Measurements from ENCODE around the gene SNAPC1. TPM values are rescaled to one million over a fixed set of nuclear protein-coding genes. Genes with fewer than 3 reads are reported as not detected.
A peak's percentile ranks its signal among the peaks of the same experiment; 100 is the strongest.

The SNAPC1 gene
- total and polyA plus RNA-seq, 2 of the 13 experiments (the other 11 are each of a cell fraction or from before 2014, with no cell fraction given), result 2.6 to 8.5 TPM

DNA sequence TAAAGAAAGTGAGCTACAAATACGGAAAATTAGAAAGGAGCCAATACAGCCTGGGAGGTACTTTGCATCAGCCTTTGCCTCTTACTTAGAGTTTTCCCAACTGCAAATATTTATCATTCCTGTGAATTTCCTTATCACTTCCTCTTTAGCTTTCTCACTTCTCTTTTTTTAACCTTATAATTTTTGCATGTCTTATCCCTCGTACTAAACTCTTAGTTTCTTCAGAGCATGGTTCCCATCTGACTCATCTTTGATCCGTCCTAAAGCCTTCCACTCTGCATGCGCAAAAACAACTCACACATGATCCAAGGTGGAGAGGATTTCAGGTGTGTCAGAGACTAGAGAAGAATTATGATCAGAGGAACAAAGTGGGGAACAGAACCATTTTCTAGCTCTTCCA lies 9.6 kb upstream of the SNAPC1 start:
- FAIRE-seq, result no peak
- Histone ChIP-seq H3K27me3 (ENCODE audit: control insufficient read depth in 1 of 2, insufficient read depth in 2 of 2, low read length in 2 of 2) (no peaks in the 10 kb centered on the region), H3K4me2 (ENCODE audit: low read depth, low read length) (no peak overlapping the region), H3K36me3 (replicated peaks in 1 of 2; ENCODE audit: control insufficient read depth in 1 of 2, insufficient read depth in 2 of 2, low read length in 2 of 2) (peaks cover 0 to 6% of the 10 kb centered on the region in 2 experiments; a peak in 1 of 5 replicates), H3K9ac (ENCODE audit: insufficient read depth, low read depth, low read length) (no peak overlapping the region), H3K9me3 (ENCODE audit: low read length) (no peaks in the 10 kb centered on the region), H3K27ac (ENCODE audit: extremely low read length, insufficient read depth, low read length) (no peak overlapping the region), H3K4me1 (ENCODE audit: insufficient read depth, low read length) (peaks cover 26% of the 10 kb centered on the region), H3K4me3 (replicated peaks in 1 of 3; ENCODE audit: insufficient read depth in 1 of 3, low read depth in 2 of 3, low read length in 3 of 3) (no peak overlapping the region), H4K20me1 (ENCODE audit: insufficient read depth, low read length) (no peaks in the 10 kb centered on the region), H3K79me2 (ENCODE audit: insufficient read depth, low read length) (no peaks in the 10 kb centered on the region), H2AFZ (ENCODE audit: low read length) (no peak overlapping the region)
- no peak for DNase-seq (ENCODE audit: low spot score)
- intact Hi-C loops (cut with micrococcal nuclease; ENCODE audit: unreplicated experiment), result no loop called here
- ChIA-PET POLR2A (interaction anchor here (2.7 kb wide), 1 partner anchor 9 kb away, joined by 10 read pairs; the partner anchor contains the start of gene SNAPC1), CTCF (ENCODE audit: low intra/inter-chr PET ratio, low total read pairs) (no interaction called here)
- WGBS (ENCODE audit: low lambda C conversion rate), result 88% methylated on average over 4 of the region's 4 CpGs
- in situ Hi-C loops (cut with HindIII; ENCODE audit: extremely low pct_ligation_motif_present, low pct_unique_long_range_greater_than_20kb), result no loop called here
- no peak for ATAC-seq
- BruUV-seq (replicated peaks), result no TSS peak
- no peak for TF ChIP-seq KLF12 (CRISPR knock-in tag; IDR thresholded peaks at IDR 0.05; ENCODE audit: borderline replicate concordance)
- no peak for TF ChIP-seq ZNF724P (CRISPR knock-in tag; IDR thresholded peaks at IDR 0.05; ENCODE audit: borderline replicate concordance)
- TF ChIP-seq, protein P1, sequence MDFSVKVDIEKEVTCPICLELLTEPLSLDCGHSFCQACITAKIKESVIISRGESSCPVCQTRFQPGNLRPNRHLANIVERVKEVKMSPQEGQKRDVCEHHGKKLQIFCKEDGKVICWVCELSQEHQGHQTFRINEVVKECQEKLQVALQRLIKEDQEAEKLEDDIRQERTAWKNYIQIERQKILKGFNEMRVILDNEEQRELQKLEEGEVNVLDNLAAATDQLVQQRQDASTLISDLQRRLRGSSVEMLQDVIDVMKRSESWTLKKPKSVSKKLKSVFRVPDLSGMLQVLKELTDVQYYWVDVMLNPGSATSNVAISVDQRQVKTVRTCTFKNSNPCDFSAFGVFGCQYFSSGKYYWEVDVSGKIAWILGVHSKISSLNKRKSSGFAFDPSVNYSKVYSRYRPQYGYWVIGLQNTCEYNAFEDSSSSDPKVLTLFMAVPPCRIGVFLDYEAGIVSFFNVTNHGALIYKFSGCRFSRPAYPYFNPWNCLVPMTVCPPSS (IDR thresholded peaks at IDR 0.05), result no peak
- no peak for TF ChIP-seq RELA (CRISPR knock-in tag; IDR thresholded peaks at IDR 0.05)
- TF ChIP-seq BRCA1 (CRISPR knock-in tag; IDR thresholded peaks at IDR 0.05), result no peak
- TF ChIP-seq ZNF567 (CRISPR knock-in tag; IDR thresholded peaks at IDR 0.05; ENCODE audit: borderline replicate concordance), result no peak
- TF ChIP-seq ZBTB38 (CRISPR knock-in tag; IDR thresholded peaks at IDR 0.05), result no peak

DNA sequence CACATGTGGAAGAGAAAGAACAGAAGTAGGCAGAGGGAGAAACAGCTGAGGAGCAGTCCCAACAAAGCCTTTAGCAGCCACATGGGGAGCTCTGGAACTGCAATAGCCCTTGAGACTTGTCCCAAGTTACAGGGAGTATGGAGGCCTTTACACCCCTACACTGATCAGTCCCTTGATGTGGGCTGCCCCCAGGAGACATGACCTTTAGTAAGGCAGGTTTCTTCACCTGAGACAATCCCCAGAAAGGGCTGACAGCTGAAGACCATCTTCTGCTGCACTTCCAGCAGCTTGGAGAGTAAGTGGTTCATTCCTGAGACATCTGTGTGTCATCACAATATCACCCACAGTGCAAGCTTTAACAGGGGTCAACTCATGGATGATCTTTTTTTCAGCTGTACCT lies 8.6 kb upstream of the SNAPC1 start:
- H3K27ac ChIP-seq (ENCODE audit: extremely low read length, insufficient read depth, low read length), result no peak overlapping the region
- H3K4me1 ChIP-seq (ENCODE audit: insufficient read depth, low read length), result peaks cover 26% of the 10 kb centered on the region
- H3K4me3 ChIP-seq (replicated peaks in 1 of 3; ENCODE audit: insufficient read depth in 1 of 3, low read depth in 2 of 3, low read length in 3 of 3), result no peak overlapping the region
- no peaks in the 10 kb centered on the region for H4K20me1 ChIP-seq (ENCODE audit: insufficient read depth, low read length)
- H3K27me3 ChIP-seq (ENCODE audit: control insufficient read depth in 1 of 2, insufficient read depth in 2 of 2, low read length in 2 of 2), result no peaks in the 10 kb centered on the region
- CTCF ChIA-PET (ENCODE audit: low intra/inter-chr PET ratio, low total read pairs), result no interaction called here
- H3K4me2 ChIP-seq (ENCODE audit: low read depth, low read length), result no peak overlapping the region
- POLR2A ChIA-PET, result interaction anchor here (2.7 kb wide), 1 partner anchor 8 kb away, joined by 10 read pairs; the partner anchor contains the start of gene SNAPC1
- ATAC-seq (peak; percentile 70), DNase-seq (ENCODE audit: low spot score) (peak; percentile 12), FAIRE-seq (no peak)
- no peak overlapping the region for H3K9ac ChIP-seq (ENCODE audit: insufficient read depth, low read depth, low read length)
- no peak overlapping the region for H2AFZ ChIP-seq (ENCODE audit: low read length)
- no peaks in the 10 kb centered on the region for H3K9me3 ChIP-seq (ENCODE audit: low read length)
- H3K36me3 ChIP-seq (replicated peaks in 1 of 2; ENCODE audit: control insufficient read depth in 1 of 2, insufficient read depth in 2 of 2, low read length in 2 of 2), result no peaks in the 10 kb centered on the region
- no TSS peak for BruUV-seq (replicated peaks)
- H3K79me2 ChIP-seq (ENCODE audit: insufficient read depth, low read length), result no peaks in the 10 kb centered on the region
- intact Hi-C loops (cut with micrococcal nuclease; ENCODE audit: unreplicated experiment) (no loop called here), in situ Hi-C loops (cut with HindIII; ENCODE audit: extremely low pct_ligation_motif_present, low pct_unique_long_range_greater_than_20kb) (no loop called here)
- TF ChIP-seq, protein P2, sequence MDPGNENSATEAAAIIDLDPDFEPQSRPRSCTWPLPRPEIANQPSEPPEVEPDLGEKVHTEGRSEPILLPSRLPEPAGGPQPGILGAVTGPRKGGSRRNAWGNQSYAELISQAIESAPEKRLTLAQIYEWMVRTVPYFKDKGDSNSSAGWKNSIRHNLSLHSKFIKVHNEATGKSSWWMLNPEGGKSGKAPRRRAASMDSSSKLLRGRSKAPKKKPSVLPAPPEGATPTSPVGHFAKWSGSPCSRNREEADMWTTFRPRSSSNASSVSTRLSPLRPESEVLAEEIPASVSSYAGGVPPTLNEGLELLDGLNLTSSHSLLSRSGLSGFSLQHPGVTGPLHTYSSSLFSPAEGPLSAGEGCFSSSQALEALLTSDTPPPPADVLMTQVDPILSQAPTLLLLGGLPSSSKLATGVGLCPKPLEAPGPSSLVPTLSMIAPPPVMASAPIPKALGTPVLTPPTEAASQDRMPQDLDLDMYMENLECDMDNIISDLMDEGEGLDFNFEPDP (CRISPR knock-in tag; conservative IDR thresholded peaks at IDR 0.05), result no peak
- peak; percentile 41; the same call in 1 of the 2 replicates for TF ChIP-seq POLR2G (IDR thresholded peaks at IDR 0.05; ENCODE audit: low read depth, low read length)
- no peak for TF ChIP-seq KLF16 (CRISPR knock-in tag; IDR thresholded peaks at IDR 0.05)
- TF ChIP-seq, protein P3, sequence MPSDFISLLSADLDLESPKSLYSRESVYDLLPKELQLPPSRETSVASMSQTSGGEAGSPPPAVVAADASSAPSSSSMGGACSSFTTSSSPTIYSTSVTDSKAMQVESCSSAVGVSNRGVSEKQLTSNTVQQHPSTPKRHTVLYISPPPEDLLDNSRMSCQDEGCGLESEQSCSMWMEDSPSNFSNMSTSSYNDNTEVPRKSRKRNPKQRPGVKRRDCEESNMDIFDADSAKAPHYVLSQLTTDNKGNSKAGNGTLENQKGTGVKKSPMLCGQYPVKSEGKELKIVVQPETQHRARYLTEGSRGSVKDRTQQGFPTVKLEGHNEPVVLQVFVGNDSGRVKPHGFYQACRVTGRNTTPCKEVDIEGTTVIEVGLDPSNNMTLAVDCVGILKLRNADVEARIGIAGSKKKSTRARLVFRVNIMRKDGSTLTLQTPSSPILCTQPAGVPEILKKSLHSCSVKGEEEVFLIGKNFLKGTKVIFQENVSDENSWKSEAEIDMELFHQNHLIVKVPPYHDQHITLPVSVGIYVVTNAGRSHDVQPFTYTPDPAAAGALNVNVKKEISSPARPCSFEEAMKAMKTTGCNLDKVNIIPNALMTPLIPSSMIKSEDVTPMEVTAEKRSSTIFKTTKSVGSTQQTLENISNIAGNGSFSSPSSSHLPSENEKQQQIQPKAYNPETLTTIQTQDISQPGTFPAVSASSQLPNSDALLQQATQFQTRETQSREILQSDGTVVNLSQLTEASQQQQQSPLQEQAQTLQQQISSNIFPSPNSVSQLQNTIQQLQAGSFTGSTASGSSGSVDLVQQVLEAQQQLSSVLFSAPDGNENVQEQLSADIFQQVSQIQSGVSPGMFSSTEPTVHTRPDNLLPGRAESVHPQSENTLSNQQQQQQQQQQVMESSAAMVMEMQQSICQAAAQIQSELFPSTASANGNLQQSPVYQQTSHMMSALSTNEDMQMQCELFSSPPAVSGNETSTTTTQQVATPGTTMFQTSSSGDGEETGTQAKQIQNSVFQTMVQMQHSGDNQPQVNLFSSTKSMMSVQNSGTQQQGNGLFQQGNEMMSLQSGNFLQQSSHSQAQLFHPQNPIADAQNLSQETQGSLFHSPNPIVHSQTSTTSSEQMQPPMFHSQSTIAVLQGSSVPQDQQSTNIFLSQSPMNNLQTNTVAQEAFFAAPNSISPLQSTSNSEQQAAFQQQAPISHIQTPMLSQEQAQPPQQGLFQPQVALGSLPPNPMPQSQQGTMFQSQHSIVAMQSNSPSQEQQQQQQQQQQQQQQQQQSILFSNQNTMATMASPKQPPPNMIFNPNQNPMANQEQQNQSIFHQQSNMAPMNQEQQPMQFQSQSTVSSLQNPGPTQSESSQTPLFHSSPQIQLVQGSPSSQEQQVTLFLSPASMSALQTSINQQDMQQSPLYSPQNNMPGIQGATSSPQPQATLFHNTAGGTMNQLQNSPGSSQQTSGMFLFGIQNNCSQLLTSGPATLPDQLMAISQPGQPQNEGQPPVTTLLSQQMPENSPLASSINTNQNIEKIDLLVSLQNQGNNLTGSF (CRISPR knock-in tag; IDR thresholded peaks at IDR 0.05), result no peak
